KOPT-K1 (cell line): ENCODE results near the gene ZNF516.

ENCODE experiments used
- H3K27ac ChIP-seq: fragments of 200-600 bp; sonication (generic); 2 replicates; pipeline ENCODE4 v1.5.1; 2016; ENCODE audit warnings: antibody characterized with exemption, mild to moderate bottlenecking, low read depth, low read length; ENCODE audit not compliant: poor library complexity, severe bottlenecking
- H3K36me3 ChIP-seq: fragments of 200-600 bp; sonication (generic); 2 replicates; pipeline ENCODE4 v1.5.1; 2017; ENCODE audit warnings: antibody characterized with exemption, mild to moderate bottlenecking, low read length, moderate library complexity; ENCODE audit not compliant: insufficient read depth
- H3K9me3 ChIP-seq: fragments of 200-600 bp; sonication (generic); 2 replicates; pipeline ENCODE4 v1.5.1; 2017; ENCODE audit warnings: antibody characterized with exemption, low read length, mild to moderate bottlenecking; ENCODE audit not compliant: insufficient read depth, poor library complexity, severe bottlenecking

Gene ZNF516

DNA sequence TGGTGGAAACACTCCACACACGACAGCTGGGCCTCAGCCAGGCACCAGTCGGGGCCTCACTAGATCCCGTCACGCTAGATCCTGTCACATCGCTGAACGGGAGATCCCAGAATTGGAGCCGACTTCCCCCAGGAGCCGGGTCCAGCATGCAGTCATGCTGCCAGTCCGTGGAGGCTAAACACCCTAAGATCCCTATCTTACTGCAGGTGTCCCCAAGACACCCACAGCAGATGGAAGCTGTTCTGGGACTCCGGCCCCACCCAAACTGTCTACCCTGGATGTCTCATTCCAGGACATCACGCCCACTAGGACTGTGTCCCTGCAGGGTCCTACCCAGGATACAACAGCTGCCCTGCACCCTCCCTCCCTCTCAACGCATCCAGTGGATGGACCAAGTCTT lies 23.4 kb downstream of the ZNF516 start:
- no peaks in the 10 kb centered on the region for H3K36me3 ChIP-seq
- no peaks in the 10 kb centered on the region for H3K9me3 ChIP-seq
- no peak overlapping the region for H3K27ac ChIP-seq

DNA sequence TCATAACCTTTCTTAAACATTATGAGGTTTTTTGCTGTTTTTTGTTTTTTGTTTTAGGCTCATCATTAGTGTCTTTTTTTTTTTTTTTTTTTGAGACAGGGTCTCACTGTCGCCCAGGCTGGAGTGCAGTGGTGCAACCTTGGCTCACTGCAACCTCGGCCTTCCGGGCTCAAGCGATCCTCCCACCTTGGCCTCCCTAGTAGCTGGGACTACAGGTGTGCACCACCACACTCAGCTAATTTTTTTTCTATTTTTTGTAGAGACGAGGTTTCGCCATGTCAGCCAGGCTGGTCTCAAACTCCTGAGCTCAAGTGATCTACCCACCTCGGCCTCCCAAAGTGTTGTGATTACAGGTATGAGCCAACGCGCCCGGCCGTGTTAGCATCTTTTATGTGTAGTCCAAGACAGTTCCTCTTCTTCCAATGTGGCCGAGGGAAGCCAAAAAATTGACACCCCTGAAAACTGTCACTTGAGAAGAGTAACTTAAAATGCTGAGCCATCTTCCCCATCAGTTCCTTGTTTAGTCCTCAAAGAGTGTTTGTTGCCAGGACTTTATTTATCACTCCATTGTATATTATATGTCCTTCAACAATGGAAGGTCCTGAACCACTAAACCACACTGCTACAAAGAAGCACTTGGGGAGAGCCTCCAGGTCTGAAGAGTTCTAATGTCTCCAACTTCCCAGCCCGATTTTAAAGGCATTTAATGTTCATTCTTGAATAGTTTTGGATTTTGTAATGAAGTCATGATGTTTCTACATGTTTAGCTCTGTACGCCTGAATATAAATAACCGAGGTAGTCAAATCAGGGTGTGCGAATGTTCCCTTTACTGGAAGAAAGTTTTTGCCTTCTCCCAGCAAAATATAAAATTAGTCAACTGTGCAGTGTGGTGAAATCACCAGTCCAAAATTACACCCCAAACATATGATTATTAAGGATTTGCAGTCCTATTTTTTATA lies 26.4 kb downstream of the ZNF516 start:
- H3K27ac ChIP-seq = no peak overlapping the region
- H3K36me3 ChIP-seq = no peaks in the 10 kb centered on the region

GRCh38 chr18:76467371-76468190 lies 27.5 kb downstream of the ZNF516 start:
- Histone ChIP-seq H3K36me3 (no peaks in the 10 kb centered on the region), H3K27ac (no peak overlapping the region), H3K9me3 (no peaks in the 10 kb centered on the region)

More for the DNA sequence above, 26.4 kb downstream of the ZNF516 start:
- H3K9me3 ChIP-seq = no peaks in the 10 kb centered on the region

DNA sequence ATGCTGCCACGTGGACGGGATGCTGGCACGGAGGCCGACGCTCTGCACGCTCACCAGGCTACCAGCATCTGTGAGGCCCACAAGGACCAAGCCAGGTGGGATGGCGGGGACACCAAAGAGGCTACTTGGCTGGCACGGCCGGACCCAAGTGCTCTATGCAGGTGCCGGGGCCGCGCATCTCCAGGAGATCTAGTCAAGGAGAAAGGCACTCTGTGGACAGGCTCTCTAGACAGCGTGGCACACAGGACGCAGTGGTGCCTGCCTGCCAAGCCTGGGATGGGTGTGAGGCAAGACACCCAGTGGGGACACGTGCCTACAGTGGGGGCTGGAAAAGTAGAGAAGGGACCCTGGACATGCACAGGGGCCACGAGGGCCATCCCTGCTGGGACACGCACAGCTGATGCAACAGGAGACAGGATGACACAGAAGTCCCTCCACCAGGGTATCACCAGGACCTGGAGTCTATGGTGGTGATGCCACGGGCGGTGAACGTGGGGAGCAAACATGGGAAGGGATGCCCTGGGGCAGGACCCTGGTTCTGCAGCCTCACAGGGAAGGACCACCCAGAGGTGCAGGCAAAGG lies 28.5 kb downstream of the ZNF516 start:
- H3K27ac ChIP-seq = no peak overlapping the region
- no peaks in the 10 kb centered on the region for H3K36me3 ChIP-seq
- no peaks in the 10 kb centered on the region for H3K9me3 ChIP-seq

GRCh38 chr18:76465630-76466409 lies 29.2 kb downstream of the ZNF516 start:
- Histone ChIP-seq H3K9me3 (no peaks in the 10 kb centered on the region), H3K27ac (no peak overlapping the region), H3K36me3 (no peaks in the 10 kb centered on the region)

DNA sequence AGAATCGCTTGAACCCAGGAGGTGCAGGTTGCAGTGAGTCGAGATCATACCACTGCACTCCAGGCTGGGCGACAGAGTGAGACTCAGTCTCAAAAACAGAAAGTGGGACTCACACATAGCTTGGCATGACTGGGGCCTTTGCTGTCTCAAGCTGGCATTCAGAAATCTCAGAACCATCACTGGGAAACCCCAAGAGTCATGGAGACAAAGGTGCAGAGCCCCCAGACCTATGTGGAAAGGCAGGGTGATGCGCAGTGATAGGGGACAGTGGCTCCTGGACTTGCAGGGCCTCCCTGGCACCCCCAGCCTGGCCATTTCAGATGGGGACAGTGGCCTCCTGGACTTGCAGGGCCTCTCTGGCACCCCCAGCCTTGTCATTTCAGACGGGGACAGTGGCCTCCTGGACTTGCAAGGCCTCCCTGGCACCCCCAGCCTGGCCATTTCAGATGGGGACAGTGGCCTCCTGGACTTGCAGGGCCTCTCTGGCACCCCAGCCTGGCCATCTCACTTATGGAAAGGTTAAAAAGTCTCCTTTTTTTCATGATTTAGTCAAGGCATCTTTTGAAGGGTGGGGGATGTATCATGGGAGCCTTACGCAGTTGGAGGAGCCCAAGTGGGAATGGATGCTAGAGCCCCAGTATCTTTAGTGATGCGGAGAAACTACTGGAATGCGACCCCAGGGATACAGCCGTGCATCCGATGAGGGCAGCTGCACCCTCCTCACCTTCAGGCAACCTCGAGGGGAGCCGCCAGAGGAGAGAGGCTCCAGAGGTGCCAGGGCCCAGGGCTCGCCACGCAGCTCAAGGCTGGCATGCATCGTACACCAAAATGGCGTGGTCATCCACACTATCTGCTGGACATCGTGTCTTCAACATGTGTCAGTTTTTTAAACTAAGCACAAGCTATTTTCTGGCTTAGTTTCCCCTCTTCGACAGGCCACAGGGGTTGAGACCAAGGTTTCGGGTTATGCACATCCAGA lies 30.5 kb downstream of the ZNF516 start:
- H3K27ac ChIP-seq = no peak overlapping the region
- H3K36me3 ChIP-seq = no peaks in the 10 kb centered on the region
- no peaks in the 10 kb centered on the region for H3K9me3 ChIP-seq

DNA sequence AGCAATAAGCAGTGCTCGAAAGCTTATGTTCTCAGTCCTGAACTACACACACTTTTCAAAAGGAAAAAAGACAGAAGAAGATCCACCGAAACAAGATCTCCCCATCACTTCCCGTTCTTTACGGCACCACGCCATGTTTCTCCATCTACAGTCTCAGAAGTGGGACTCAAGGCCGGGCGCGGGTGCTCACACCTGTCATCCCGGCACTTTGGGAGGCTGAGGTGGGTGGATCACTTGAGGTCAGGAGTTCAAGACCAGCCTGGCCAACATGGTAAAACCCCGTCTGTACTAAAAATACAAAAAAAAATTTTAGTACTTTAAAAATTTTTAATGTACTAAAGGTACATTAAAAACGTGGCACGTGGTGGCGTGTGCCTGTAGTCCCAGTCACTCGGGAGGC lies 31.2 kb downstream of the ZNF516 start:
- Histone ChIP-seq H3K9me3 (no peaks in the 10 kb centered on the region), H3K27ac (no peak overlapping the region), H3K36me3 (no peaks in the 10 kb centered on the region)

DNA sequence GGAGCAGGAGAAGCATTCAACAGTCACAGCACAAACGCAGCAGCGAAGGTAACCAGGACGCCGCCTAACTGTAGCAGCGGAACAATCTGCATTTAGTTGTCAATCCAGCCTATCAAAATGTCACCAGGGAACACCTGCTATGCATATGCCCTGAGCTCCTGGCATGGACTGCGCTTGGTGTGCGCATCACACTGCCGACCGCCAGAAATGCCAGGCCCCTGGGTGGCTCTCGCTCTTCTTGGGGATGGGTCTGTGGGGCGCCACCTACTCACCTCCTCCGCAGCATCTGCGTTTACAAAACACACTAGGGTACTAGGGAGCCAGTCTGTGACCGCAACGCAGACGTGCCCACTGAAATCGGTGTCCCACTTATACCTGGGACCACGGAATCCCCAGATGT lies 31.7 kb downstream of the ZNF516 start:
- Histone ChIP-seq H3K36me3 (no peaks in the 10 kb centered on the region), H3K27ac (no peak overlapping the region), H3K9me3 (no peaks in the 10 kb centered on the region)

GRCh38 chr18:76462326-76462694 lies 32.7 kb downstream of the ZNF516 start:
- Histone ChIP-seq H3K27ac (no peak overlapping the region), H3K9me3 (no peaks in the 10 kb centered on the region), H3K36me3 (no peaks in the 10 kb centered on the region)

DNA sequence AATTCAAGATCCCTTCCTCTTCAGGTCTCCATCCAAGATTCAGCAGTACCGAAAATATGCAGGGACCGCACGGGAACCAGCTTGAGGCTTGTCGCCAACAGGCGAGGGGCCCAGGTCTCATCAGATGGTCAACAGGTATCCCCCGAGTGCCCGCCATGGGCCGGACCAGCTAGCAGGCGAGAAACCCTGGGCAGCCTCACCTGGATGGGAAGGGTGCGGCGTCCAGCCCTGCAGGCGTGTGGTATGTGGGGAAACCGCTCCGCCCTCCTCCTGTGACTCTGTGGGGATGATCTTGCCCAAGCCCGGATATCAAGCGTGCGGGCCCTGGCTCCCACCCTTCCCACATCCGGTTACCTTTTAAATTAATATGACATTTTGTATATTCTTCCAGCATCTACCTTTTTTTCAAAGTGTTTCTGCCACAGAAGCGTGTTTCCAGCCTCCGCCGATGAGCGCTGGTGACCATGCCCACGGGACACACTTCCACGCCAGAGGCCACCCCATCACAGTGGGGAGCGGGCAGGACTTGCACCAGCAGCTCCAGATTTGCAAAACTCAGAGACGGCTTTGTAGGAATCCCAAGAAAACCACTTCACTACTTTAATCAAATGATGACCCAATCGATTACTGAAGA lies 33.2 kb downstream of the ZNF516 start:
- Histone ChIP-seq H3K9me3 (no peaks in the 10 kb centered on the region), H3K27ac (no peak overlapping the region), H3K36me3 (no peaks in the 10 kb centered on the region)

DNA sequence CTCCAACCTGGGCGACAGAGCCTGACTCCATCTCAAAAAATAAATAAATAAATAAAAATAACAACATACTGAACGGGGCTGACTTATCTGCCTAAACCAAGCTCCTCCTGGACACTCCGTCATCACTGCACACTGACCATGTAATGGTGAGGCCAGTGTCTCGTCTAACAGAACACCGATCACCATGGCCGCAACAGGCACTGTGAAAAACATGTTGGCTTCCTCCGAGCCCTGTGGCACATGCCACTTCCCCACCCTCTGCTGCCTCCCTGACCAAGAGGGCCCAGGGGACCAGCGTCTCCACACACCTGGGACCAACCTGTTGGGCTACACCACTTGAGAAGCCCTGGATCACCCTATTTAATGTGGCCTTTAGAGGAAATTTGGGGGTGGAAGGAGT lies 33.9 kb downstream of the ZNF516 start:
- H3K36me3 ChIP-seq = no peaks in the 10 kb centered on the region
- H3K27ac ChIP-seq = no peak overlapping the region
- no peaks in the 10 kb centered on the region for H3K9me3 ChIP-seq

DNA sequence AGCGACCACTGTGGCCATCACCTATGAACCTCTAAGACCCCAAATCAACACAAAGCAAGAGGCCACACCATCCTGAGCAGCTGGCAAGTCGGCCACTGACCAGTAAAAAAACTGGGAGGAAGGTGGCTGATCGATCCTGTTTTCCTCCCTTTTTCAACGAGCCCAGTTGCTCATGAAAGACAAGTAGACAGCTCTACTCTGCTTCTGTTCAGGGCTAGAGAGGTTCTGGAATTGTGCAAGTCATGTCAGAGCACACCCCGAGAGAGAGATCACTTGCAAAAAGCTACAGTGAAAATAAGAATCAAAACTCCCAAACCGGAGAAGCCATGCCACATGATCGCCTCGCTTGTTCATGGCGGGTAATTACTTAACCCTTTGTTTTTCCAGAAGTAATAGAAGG lies 34.6 kb downstream of the ZNF516 start:
- H3K36me3 ChIP-seq = no peaks in the 10 kb centered on the region
- H3K27ac ChIP-seq = no peak overlapping the region
- no peaks in the 10 kb centered on the region for H3K9me3 ChIP-seq

- H3K27ac ChIP-seq = no peak overlapping the region
- no peaks in the 10 kb centered on the region for H3K9me3 ChIP-seq
- H3K36me3 ChIP-seq = no peaks in the 10 kb centered on the region
These were observed 35.2 kb downstream of the ZNF516 start for GRCh38 chr18:76459687-76460350.
